Measurements from ENCODE around the gene FOXA3.

FOXA3 gene

GRCh38 chr19:45917421-45918091, 53.4 kb downstream of the FOXA3 start:
- DNase-seq (ENCODE audit: low read depth): no peak
- H3K4me3 ChIP-seq (ENCODE audit: low read length): no peak overlapping the region
- no peak for TF ChIP-seq CTCF (conservative IDR thresholded peaks at IDR 0.05; ENCODE audit: low read depth, low read length)

- no peak overlapping the region for H3K4me3 ChIP-seq (ENCODE audit: low read length)
- no peak for TF ChIP-seq CTCF (conservative IDR thresholded peaks at IDR 0.05; ENCODE audit: low read depth, low read length)
- DNase-seq (ENCODE audit: low read depth): no peak
Observed at GRCh38 chr19:45918721-45919120, 54.6 kb downstream of the FOXA3 start.

DNA sequence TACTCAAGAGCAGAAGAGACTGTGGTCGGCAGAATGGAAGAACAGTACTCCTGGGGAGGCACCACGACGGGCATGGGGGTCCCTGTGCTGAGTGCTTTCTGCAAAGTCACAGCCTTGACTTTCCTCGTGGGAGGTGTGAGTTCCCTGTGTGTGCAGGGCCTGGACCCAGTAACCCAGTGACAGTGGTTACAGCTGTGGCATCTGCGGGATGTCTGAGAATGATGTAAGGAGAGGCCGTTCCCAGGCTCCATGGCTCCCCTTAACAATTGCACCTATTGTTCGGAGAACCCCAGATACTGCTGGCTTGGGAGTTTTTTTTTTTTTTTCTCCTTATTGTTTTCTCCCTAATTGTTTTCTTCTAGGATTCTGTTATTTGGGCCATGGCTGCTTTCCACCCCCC, 55.6 kb downstream of the FOXA3 start:
- DNase-seq (ENCODE audit: low read depth): no peak
- no peak overlapping the region for H3K4me3 ChIP-seq (ENCODE audit: low read length)
- no peak for TF ChIP-seq CTCF (conservative IDR thresholded peaks at IDR 0.05; ENCODE audit: low read depth, low read length)

DNA sequence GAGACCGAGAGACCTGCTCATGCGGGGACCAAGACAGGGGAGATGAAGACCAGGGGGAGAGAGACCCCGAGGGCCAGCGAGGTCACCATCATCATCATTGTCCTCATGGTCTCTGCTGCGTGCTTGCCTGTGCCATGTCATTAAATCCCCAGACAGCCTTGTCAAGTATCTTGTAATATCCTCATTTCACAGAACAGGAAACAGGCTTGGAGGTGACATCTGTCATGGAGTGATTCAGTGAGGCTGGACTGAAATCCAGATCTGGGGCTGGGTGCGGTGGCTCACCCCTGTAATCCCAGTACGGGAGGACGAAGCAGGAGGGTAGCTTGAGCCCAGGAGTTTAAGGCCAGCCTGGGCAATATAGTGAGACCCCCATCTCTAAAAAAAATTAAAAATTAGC, 56.3 kb downstream of the FOXA3 start:
- no peak overlapping the region for H3K4me3 ChIP-seq (ENCODE audit: low read length)
- DNase-seq (ENCODE audit: low read depth): no peak
- no peak for TF ChIP-seq CTCF (conservative IDR thresholded peaks at IDR 0.05; ENCODE audit: low read depth, low read length)

- no peak overlapping the region for H3K4me3 ChIP-seq (ENCODE audit: low read length)
- TF ChIP-seq CTCF (conservative IDR thresholded peaks at IDR 0.05; ENCODE audit: low read depth, low read length): peak; percentile 28
- DNase-seq (ENCODE audit: low read depth): no peak
Observed at GRCh38 chr19:45922281-45922680, 58.2 kb downstream of the FOXA3 start.

All from retinal pigment epithelial cell (primary cell).